ENCODE measurements around the gene SLC25A24.

GRCh38 chr1:108140936-108141335 is 59.2 kb downstream of the SLC25A24 start:
- TF ChIP-seq CTCF (IDR thresholded peaks at IDR 0.05) (no peak), POLR2A (IDR thresholded peaks at IDR 0.05) (no peak)
